ENCODE results near the gene GOLGA8A.
"Not testable (repeated sequence)": the region's sequence is repeated elsewhere in the genome, so short reads cannot be mapped to it uniquely, and the experiment has no call there.

GOLGA8A gene
- 231 reads per million, percentile 93 among the genes with 10 or more reads in this experiment for total RNA-seq

- peak; percentile 75 for DNase-seq
Observed at GRCh38 chr15:34437687-34438086, at the start of gene GOLGA8A. TSS of gene GOLGA8A (minus strand) at chr15:34437808. CDS start at chr15:34389691, 48,117 bp downstream.

GRCh38 chr15:34483644-34484043, 46.0 kb upstream of the GOLGA8A start:
- no peak for DNase-seq

- DNase-seq: no peak
Observed at GRCh38 chr15:34481370-34481769, 43.8 kb upstream of the GOLGA8A start.

- DNase-seq: no peak
Observed at GRCh38 chr15:34473840-34474239, 36.2 kb upstream of the GOLGA8A start.

GRCh38 chr15:34472947-34473346, 35.3 kb upstream of the GOLGA8A start:
- no peak for DNase-seq

GRCh38 chr15:34470892-34471291, 33.3 kb upstream of the GOLGA8A start:
- DNase-seq: no peak

- no peak for DNase-seq
Observed at GRCh38 chr15:34470091-34470490, 32.5 kb upstream of the GOLGA8A start.

GRCh38 chr15:34461730-34462129, 24.1 kb upstream of the GOLGA8A start:
- DNase-seq: no peak

GRCh38 chr15:34460451-34460850, 22.8 kb upstream of the GOLGA8A start:
- DNase-seq: no peak

- DNase-seq: no peak
Observed at GRCh38 chr15:34456658-34457057, 19.1 kb upstream of the GOLGA8A start.

- DNase-seq: no peak
Observed at GRCh38 chr15:34442891-34443290, 5.3 kb upstream of the GOLGA8A start.

- DNase-seq: no peak
Observed at GRCh38 chr15:34439878-34440277, 2.3 kb upstream of the GOLGA8A start.

- peak; percentile 30 for DNase-seq
Observed at GRCh38 chr15:34436956-34437442, 609 bp downstream of the GOLGA8A start.

GRCh38 chr15:34436126-34436955, 1.3 kb downstream of the GOLGA8A start:
- peak; percentile 23 for DNase-seq

- DNase-seq: no peak
Observed at GRCh38 chr15:34435658-34436057, 1.9 kb downstream of the GOLGA8A start.

GRCh38 chr15:34434627-34435305, 2.8 kb downstream of the GOLGA8A start:
- no peak for DNase-seq

- not testable (repeated sequence) for DNase-seq
Observed at GRCh38 chr15:34433956-34434626, 3.5 kb downstream of the GOLGA8A start.

GRCh38 chr15:34430642-34431041, 7.0 kb downstream of the GOLGA8A start:
- not testable (repeated sequence) for DNase-seq

- DNase-seq: not testable (repeated sequence)
Observed at GRCh38 chr15:34423425-34424090, 14.1 kb downstream of the GOLGA8A start.

- not testable (repeated sequence) for DNase-seq
Observed at GRCh38 chr15:34420953-34421352, 16.7 kb downstream of the GOLGA8A start.

GRCh38 chr15:34418435-34418834, 19.2 kb downstream of the GOLGA8A start:
- DNase-seq: not testable (repeated sequence)

- not testable (repeated sequence) for DNase-seq
Observed at GRCh38 chr15:34409511-34409910, 28.1 kb downstream of the GOLGA8A start.

- DNase-seq: not testable (repeated sequence)
Observed at GRCh38 chr15:34408973-34409372, 28.6 kb downstream of the GOLGA8A start.

Data from effector CD4-positive, alpha-beta T cell (primary cell).